ENCODE data around the gene MRPS31.

Gene MRPS31

GRCh38 chr13:40770934-40771618 lies at the start of gene MRPS31:
Gene MRPS31 (minus strand): TSS chr13:40771190. CDS start chr13:40771136, 54 bp downstream.
- peak; percentile 96 for DNase-seq (ENCODE audit: low spot score)

GRCh38 chr13:40819797-40820315 lies 48.9 kb upstream of the MRPS31 start:
- no peak for DNase-seq (ENCODE audit: low spot score)

- no peak for DNase-seq (ENCODE audit: low spot score)
These were observed 47.9 kb upstream of the MRPS31 start for GRCh38 chr13:40818926-40819325.

- DNase-seq (ENCODE audit: low spot score): no peak
These were observed 43.8 kb upstream of the MRPS31 start for GRCh38 chr13:40814803-40815202.

- peak; percentile 24 for DNase-seq (ENCODE audit: low spot score)
These were observed 42.9 kb upstream of the MRPS31 start for GRCh38 chr13:40813667-40814454.

GRCh38 chr13:40812724-40813445 lies 41.9 kb upstream of the MRPS31 start:
- DNase-seq (ENCODE audit: low spot score): no peak

- no peak for DNase-seq (ENCODE audit: low spot score)
These were observed 41.1 kb upstream of the MRPS31 start for GRCh38 chr13:40812102-40812501.

- DNase-seq (ENCODE audit: low spot score): no peak
These were observed 38.5 kb upstream of the MRPS31 start for GRCh38 chr13:40809471-40809870.

- no peak for DNase-seq (ENCODE audit: low spot score)
These were observed 35.3 kb upstream of the MRPS31 start for GRCh38 chr13:40806241-40806640.

GRCh38 chr13:40803316-40803715 lies 32.3 kb upstream of the MRPS31 start:
- no peak for DNase-seq (ENCODE audit: low spot score)

GRCh38 chr13:40801255-40802217 lies 30.5 kb upstream of the MRPS31 start:
- no peak for DNase-seq (ENCODE audit: low spot score)

- no peak for DNase-seq (ENCODE audit: low spot score)
These were observed 29.6 kb upstream of the MRPS31 start for GRCh38 chr13:40800559-40800958.

GRCh38 chr13:40799508-40799907 lies 28.5 kb upstream of the MRPS31 start:
- no peak for DNase-seq (ENCODE audit: low spot score)

GRCh38 chr13:40798380-40798779 lies 27.4 kb upstream of the MRPS31 start:
- DNase-seq (ENCODE audit: low spot score): no peak

- DNase-seq (ENCODE audit: low spot score): no peak
These were observed 25.7 kb upstream of the MRPS31 start for GRCh38 chr13:40796649-40797048.

GRCh38 chr13:40794414-40795368 lies 23.7 kb upstream of the MRPS31 start:
- DNase-seq (ENCODE audit: low spot score): no peak

- DNase-seq (ENCODE audit: low spot score): no peak
These were observed 22.3 kb upstream of the MRPS31 start for GRCh38 chr13:40793339-40793738.

GRCh38 chr13:40792284-40793051 lies 21.5 kb upstream of the MRPS31 start:
- no peak for DNase-seq (ENCODE audit: low spot score)

GRCh38 chr13:40790154-40790616 lies 19.2 kb upstream of the MRPS31 start:
- no peak for DNase-seq (ENCODE audit: low spot score)

All from GM03348 (cell line).